HUES6 (cell line): ENCODE results near the gene CACNA2D2.

Experiments
- H3K27ac ChIP-seq: 2 replicates; pipeline ENCODE4 v1.7.0; 2013; ENCODE audit warnings: low read depth, mild to moderate bottlenecking, low read length, inconsistent platforms
- H3K27me3 ChIP-seq: 2 replicates; pipeline ENCODE4 v1.6.1; 2013; ENCODE audit warnings: low read length; ENCODE audit not compliant: control insufficient read depth, insufficient read depth
- H3K36me3 ChIP-seq: 2 replicates; pipeline ENCODE4 v1.6.1; 2013; ENCODE audit warnings: low read length; ENCODE audit not compliant: control insufficient read depth, insufficient read depth
- H3K4me1 ChIP-seq: 2 replicates; pipeline ENCODE4 v1.6.1; 2013; ENCODE audit warnings: low read length; ENCODE audit not compliant: control insufficient read depth, insufficient read depth
- H3K4me3 ChIP-seq: 2 replicates; pipeline ENCODE4 v1.5.1; 2013; ENCODE audit warnings: low read depth, low read length
- H3K9ac ChIP-seq: one replicate; pipeline ENCODE4 v1.6.1; 2013; ENCODE audit warnings: mild to moderate bottlenecking, low read length
- H3K9me3 ChIP-seq: 2 replicates; pipeline ENCODE4 v1.6.1; 2013; ENCODE audit warnings: low read depth, low read length; ENCODE audit not compliant: control insufficient read depth, insufficient read depth

CACNA2D2 gene

DNA sequence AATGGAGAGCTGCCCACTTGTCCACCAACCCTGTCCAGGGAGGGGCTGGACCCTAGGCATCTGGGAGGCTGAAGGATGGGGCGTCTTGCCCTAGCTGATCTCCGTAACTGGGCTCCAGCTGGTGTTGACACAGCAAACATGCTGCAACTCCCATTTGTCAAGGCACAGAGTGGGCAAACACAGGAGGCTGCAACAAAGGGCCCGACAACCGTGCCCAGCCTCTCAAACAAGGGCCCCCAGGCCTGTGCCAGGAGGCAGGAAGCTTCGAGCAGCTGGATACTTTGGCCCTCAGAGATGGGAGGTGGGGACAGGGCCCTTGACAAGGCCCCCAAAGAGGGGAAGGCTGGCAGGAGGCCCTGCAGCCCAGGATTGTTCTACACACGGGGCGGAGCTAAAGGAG is 79.9 kb downstream of the CACNA2D2 start:
- no peak overlapping the region for H3K27ac ChIP-seq
- H3K4me1 ChIP-seq = peaks cover 6% of the 10 kb centered on the region; the same call in 1 of the 2 replicates
- H3K9me3 ChIP-seq = no peaks in the 10 kb centered on the region
- no peak overlapping the region for H3K9ac ChIP-seq
- no peak overlapping the region for H3K4me3 ChIP-seq
- no peaks in the 10 kb centered on the region for H3K27me3 ChIP-seq
- no peaks in the 10 kb centered on the region for H3K36me3 ChIP-seq

DNA sequence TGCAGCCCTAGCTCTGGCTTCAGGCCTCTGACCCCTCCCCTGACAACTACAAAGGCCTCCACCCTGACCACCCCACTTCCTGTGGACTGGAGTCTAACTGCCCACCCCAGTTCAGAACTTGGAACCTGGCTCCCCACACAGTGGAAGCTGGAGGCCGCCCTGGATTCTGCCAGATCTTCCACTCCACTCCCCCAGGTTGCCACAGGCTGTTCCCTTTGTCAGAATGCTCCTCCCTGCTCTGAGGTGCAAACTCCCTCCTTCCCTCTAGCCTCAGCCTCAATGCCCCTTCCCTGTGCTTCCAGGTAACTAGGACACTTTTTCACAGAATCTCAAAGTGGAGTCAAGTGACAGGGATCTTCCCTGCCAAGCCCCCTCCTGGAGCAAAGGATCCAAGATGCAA is 81.3 kb downstream of the CACNA2D2 start:
- H3K9me3 ChIP-seq = no peaks in the 10 kb centered on the region
- peaks cover 6% of the 10 kb centered on the region; the same call in 1 of the 2 replicates for H3K4me1 ChIP-seq
- H3K27ac ChIP-seq = no peak overlapping the region
- H3K4me3 ChIP-seq = no peak overlapping the region
- no peak overlapping the region for H3K9ac ChIP-seq
- no peaks in the 10 kb centered on the region for H3K27me3 ChIP-seq
- no peaks in the 10 kb centered on the region for H3K36me3 ChIP-seq

DNA sequence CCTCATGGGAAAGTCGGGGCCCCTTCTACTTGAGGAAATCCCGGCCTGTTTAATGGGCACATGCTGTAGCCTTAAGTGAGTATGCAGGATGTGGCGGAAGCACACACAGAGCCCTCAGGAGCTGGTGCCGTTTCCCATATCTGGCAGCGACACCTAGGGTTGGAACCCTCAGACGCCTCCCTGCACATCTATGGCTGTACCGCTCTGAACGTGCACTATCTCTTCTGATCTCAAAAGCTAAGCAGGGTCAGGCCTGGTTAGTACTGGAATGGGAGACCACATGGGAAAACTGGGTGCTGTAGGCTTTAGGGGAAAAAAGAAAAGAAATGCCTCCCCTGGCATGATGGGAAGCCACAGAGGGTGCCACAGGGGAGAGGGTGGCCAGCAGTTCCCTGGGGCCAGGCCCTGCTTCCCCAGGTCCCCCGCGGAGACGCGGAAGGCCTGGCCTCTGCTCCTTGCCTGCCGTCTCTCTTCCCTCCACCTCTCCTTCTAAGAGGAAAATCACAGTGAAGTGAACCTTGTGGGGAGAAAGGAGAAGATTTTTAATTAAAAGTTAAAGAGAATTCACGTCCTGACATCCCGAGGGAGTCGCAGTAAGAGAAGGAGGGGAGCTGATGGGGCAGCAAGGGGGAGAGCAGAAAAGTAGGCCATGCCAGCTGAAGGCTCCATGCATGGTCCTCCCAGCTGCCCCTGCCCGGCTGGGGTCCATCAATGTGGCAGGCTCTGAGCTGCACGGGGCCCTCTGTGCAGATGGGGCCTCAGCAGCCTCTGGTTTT is 83.7 kb downstream of the CACNA2D2 start:
- no peak overlapping the region for H3K9ac ChIP-seq
- H3K36me3 ChIP-seq = no peaks in the 10 kb centered on the region
- H3K4me1 ChIP-seq = peaks cover 6% of the 10 kb centered on the region; the same call in 1 of the 2 replicates
- no peaks in the 10 kb centered on the region for H3K27me3 ChIP-seq
- no peak overlapping the region for H3K4me3 ChIP-seq
- H3K9me3 ChIP-seq = no peaks in the 10 kb centered on the region
- H3K27ac ChIP-seq = no peak overlapping the region

DNA sequence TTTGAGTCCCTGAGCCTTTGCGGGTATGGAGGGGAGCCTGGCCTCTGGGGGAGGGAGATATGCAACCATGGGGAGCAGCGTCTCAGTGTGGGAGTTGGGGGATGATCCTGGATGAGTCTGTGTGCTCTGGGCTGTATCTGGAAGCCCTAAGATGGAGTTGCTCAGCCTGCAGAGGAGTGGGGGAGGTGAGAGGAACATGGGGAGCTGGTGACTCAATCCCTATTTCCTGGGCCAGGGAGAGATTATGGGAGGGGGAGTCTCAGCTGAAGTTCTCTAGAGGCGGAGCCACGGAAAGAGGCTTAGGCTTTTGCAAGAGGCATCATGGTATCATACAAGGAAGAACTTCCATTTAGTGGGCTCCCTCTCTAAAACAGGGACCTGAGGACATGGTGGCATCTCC is 84.6 kb downstream of the CACNA2D2 start:
- Histone ChIP-seq H3K9me3 (no peaks in the 10 kb centered on the region), H3K27ac (no peak overlapping the region), H3K27me3 (no peaks in the 10 kb centered on the region), H3K9ac (no peak overlapping the region), H3K4me3 (no peak overlapping the region), H3K4me1 (peaks cover 6% of the 10 kb centered on the region; the same call in 1 of the 2 replicates), H3K36me3 (no peaks in the 10 kb centered on the region)

DNA sequence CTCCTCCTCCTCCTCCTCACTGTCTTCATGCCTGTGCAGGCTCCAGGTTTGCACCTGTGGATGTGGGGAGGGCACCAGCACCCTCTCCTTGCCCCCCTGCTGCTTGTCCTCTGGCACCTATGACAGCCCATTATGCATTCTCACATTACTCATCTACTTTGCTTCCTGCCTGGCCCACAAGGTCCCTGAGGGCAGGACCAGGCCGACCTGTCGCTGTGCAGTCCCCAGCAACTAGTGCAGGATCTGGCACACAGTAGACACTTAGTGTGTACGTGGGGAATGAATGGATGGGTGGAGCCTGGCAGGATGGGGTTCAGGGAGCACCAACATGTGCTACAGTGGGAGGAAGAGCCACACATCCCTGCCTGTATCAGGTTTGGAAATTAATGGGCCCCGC is 85.8 kb downstream of the CACNA2D2 start:
- Histone ChIP-seq H3K4me3 (no peak overlapping the region), H3K36me3 (no peaks in the 10 kb centered on the region), H3K27me3 (no peaks in the 10 kb centered on the region), H3K4me1 (peaks cover 6% of the 10 kb centered on the region; the same call in 1 of the 2 replicates), H3K9me3 (no peaks in the 10 kb centered on the region), H3K9ac (no peak overlapping the region), H3K27ac (no peak overlapping the region)

DNA sequence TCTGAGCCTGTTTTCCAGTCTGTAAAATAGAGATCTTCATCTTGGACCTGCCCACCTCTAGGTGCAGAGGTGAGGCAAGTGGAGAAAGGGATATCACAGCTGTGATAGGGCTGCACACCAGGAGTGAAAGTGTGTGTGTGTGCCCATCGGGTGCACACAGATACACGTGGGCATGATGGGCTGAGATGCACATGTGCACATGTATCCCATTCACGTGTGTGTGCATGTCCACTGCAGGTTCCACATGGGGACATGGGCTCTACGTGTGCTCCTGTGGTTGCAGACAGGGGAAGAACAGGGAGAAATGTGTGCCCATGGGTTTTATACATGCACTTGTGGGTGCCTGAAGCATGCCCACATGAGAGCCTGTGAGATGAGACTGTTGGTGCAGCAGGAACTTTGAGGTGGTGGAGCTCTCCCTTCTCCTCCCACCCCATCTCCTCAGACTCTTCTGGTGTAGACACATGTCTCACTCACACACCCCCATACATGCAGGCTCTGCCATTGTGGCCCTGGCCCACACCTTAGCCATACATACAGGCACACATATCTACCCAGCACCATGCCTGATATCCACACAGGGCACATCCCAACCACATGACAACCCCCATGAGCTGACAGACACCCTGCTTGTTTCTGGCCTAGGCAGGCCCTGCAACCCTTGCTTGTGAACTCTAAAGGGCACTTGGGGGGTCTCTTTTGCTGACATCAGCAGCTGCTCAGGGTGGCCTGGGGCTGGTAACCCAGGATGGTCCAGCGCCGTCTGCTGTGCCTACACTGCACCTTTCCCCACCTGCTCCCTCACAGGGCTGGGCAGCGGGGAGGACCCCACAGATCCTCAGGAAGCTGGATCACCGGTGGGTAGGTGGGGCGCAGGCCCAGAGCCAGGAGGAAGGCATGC is 86.4 kb downstream of the CACNA2D2 start:
- Histone ChIP-seq H3K9ac (no peak overlapping the region), H3K27me3 (no peaks in the 10 kb centered on the region), H3K36me3 (no peaks in the 10 kb centered on the region), H3K27ac (no peak overlapping the region), H3K4me3 (no peak overlapping the region), H3K9me3 (no peaks in the 10 kb centered on the region), H3K4me1 (peaks cover 6% of the 10 kb centered on the region; the same call in 1 of the 2 replicates)

DNA sequence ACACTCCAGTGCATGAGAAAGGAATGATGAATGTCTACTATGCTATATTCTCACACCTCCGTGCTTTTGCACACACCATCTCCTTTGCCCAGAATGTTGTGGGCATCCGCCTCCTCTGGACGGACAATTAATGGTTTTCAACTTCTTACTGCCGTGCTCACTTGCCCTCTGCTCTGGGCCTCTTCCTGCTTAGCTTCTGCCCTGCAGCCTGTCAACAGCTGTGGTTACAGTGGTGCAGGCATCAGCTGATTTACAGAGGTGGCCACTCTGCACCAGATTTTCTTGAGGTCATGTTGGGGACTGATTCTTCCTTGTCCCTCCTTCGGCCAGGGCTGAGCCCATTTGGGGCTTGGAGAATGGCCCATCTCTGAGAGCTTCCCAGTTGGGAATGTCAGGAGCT is 87.6 kb downstream of the CACNA2D2 start:
- no peaks in the 10 kb centered on the region for H3K9me3 ChIP-seq
- no peak overlapping the region for H3K27ac ChIP-seq
- H3K4me1 ChIP-seq = peaks cover 10% of the 10 kb centered on the region; the same call in 1 of the 2 replicates
- no peaks in the 10 kb centered on the region for H3K36me3 ChIP-seq
- no peaks in the 10 kb centered on the region for H3K27me3 ChIP-seq
- H3K4me3 ChIP-seq = no peak overlapping the region
- no peak overlapping the region for H3K9ac ChIP-seq

DNA sequence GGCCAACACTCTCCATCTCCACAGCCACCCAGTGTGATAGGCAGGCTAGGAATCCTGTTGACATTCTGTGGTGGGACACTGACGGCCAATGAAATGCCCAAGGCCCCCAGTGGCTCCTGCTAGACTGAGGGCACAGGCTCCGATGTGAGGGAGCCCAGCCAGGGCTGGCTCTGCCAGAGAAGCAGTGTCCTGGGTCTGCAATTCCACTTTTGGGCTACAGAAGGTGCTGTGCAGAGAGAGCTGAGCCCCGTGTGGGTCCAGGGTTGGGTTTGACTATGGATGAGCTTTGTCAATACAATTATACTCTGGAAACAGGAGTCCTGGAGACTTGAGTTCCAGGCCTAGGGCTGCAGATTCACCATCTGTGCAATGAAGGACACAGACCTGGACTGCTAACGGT is 88.4 kb downstream of the CACNA2D2 start:
- H3K4me1 ChIP-seq = peaks cover 10% of the 10 kb centered on the region; the same call in 1 of the 2 replicates
- no peaks in the 10 kb centered on the region for H3K9me3 ChIP-seq
- no peak overlapping the region for H3K27ac ChIP-seq
- no peaks in the 10 kb centered on the region for H3K36me3 ChIP-seq
- no peak overlapping the region for H3K9ac ChIP-seq
- H3K27me3 ChIP-seq = no peaks in the 10 kb centered on the region
- H3K4me3 ChIP-seq = no peak overlapping the region

DNA sequence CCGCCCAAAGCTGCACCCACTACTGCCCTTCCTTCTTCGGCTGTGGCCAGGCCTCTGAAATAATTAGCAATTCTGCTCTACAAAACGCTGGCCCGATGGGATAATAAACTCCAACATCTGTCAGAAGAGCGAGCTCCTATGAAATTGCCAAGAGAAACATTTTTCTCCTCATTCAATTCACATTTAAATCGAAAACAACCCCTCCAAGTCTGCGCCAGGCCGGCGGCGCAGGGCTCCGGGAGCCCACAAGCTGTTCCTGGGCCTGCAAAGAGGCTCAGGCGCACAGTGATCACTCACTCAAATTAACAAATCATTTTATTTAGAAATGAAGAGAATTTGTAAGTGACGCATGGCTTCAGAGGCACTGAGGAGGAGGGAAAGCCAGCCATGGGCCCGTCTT is 88.8 kb downstream of the CACNA2D2 start:
- no peaks in the 10 kb centered on the region for H3K27me3 ChIP-seq
- H3K9ac ChIP-seq = no peak overlapping the region
- peaks cover 10% of the 10 kb centered on the region; the same call in 1 of the 2 replicates for H3K4me1 ChIP-seq
- H3K27ac ChIP-seq = no peak overlapping the region
- H3K9me3 ChIP-seq = no peaks in the 10 kb centered on the region
- no peaks in the 10 kb centered on the region for H3K36me3 ChIP-seq
- no peak overlapping the region for H3K4me3 ChIP-seq

DNA sequence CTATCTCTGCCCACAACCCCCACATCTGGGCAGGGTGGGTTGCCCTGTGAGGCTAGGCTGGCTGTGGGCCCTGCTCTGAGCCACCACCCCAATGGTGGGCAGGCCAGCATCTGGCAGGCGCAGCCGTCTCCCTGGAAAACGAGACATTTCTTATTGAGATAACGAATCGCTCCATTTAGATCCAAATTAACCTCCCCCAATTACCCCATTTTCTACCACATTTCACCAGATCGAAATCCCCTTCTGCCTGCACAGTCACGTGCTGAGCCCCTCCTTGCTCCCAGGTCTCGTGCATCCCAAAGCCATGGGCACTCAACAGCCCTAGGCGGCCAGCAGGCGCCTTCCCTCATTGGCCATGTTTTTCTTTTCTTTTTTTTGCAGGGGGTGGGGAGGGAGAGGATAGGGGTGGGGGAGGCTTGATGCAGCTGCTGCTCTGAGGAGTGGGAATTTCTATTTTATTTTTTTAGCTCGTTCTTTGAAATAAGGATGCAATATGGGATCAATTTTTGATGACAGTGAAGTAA is 91.1 kb downstream of the CACNA2D2 start:
- Histone ChIP-seq H3K27ac (no peak overlapping the region), H3K4me1 (peaks cover 3% of the 10 kb centered on the region; the same call in 1 of the 2 replicates), H3K9ac (no peak overlapping the region), H3K9me3 (no peaks in the 10 kb centered on the region), H3K4me3 (no peak overlapping the region), H3K27me3 (no peaks in the 10 kb centered on the region), H3K36me3 (no peaks in the 10 kb centered on the region)

DNA sequence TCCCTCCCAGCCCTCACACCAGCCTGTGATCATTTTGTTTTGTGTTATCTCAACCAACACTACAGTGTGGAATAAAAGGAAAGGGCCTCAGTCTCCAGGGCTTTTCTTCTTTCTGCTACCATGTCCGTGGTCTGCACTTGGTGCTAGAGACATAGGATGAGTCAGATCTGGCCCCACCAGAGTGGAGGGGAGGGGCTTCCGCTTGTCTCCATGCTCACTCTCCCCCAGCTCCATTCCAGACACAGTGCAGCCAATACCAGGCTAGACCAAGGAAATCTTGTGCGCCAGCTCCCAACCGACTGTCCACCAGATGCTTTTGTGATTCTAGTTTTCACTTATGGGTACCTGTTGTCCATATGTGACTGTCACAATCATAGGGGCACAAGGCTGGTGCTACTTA is 92.2 kb downstream of the CACNA2D2 start:
- H3K9me3 ChIP-seq = no peaks in the 10 kb centered on the region
- no peak overlapping the region for H3K4me3 ChIP-seq
- no peaks in the 10 kb centered on the region for H3K27me3 ChIP-seq
- no peak overlapping the region for H3K27ac ChIP-seq
- H3K4me1 ChIP-seq = peaks cover 3% of the 10 kb centered on the region; the same call in 1 of the 2 replicates
- H3K9ac ChIP-seq = no peak overlapping the region
- H3K36me3 ChIP-seq = no peaks in the 10 kb centered on the region
